ENCODE measurements around the gene SHROOM1. TPM values are rescaled to one million over a fixed set of nuclear protein-coding genes. Genes with fewer than 3 reads are reported as not detected.

SHROOM1 gene
- total and polyA plus RNA-seq, 10 donors: 1.1 to 26.1 (median 3.1) TPM

DNA sequence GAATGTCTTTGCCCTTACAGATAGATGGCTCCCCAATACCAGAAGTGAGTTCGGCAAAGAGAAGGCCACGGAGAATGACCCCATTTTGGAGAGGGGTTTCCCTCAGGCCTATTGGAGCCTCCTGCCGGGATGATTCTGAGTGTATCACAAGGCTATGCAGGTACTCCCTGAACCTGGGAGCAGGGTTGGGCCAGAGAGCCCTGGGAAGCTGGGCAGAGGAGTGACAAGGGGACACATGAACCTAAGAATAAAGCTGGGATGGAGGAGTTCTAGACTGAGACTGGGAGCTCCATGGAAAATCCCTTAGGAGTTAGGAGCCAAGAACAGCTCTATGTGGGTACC lies 43.5 kb upstream of the SHROOM1 start:
- no peak for DNase-seq
- 90 to 100% (median 96%) methylated on average over 3 of the region's 3 CpGs for WGBS, 5 donors
- intact Hi-C loops (cut with DNase I; ENCODE audit: low total_unique reads): no loop called here
- no peak for TF ChIP-seq POLR2A (IDR thresholded peaks at IDR 0.05)
- Histone ChIP-seq H3K36me3 (peaks cover 0 to 100% (median 37%) of the 10 kb centered on the region in 6 donors), H3K4me1 (no peaks in the 10 kb centered on the region), H3K4me3 (no peak overlapping the region), H3K9me3 (no peaks in the 10 kb centered on the region), H3K27ac (no peak overlapping the region), H3K27me3 (replicated peaks in 1 of 7) (no peaks in the 10 kb centered on the region)

DNA sequence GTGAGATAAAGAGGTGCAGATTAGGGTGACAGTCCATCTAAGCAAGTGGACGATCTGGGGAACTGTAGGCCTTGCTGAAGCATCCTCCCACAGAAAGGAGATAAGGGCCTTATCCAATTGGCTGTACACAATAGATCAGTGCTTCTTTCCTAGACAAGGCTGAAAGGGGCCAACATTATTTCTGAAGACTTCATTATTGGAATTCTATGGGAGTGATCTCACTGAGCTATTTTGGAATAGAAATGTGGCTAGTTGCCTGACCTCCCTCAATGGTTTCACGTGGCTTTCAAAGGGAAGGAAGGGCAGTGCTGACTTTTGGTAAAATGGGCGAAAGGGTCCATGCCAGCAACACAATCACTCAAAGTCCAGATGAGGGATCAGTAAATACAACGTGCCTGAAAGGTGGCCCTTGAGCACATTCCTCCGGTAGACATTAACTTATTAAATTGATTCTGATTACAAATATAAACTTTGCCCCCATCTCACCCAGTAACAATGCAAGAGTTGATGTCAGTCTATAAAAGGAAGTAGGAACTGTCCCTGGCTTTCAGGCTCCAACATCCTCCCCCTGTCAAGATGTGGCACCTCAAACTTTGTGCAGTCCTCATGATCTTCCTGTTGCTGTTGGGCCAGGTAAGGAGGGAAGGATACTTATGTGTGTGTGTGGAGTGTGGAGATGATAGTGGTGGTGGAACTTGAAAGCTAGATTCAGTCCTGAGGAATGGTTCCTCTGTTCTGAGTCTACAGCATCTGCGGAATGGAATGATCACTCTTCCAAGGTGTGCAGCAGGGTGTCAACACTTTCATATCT lies 42.9 kb upstream of the SHROOM1 start, which contains the start of gene LEAP2:
LEAP2 (plus strand) TSS at position 550 of the 811 bp plus-strand sequence; CDS start at position 577, 27 bp downstream.
- Histone ChIP-seq H3K4me1 (peaks cover 0 to 4% (median under 1%) of the 10 kb centered on the region in 6 donors), H3K9me3 (no peaks in the 10 kb centered on the region), H3K27me3 (replicated peaks in 1 of 7) (no peaks in the 10 kb centered on the region), H3K36me3 (peaks cover 1 to 100% (median 41%) of the 10 kb centered on the region in 6 donors), H3K4me3 (no peak within 1 kb of the TSS), H3K27ac (no peak within 1 kb of the TSS)
- intact Hi-C loops (cut with DNase I; ENCODE audit: low total_unique reads): no loop called here
- TF ChIP-seq POLR2A (IDR thresholded peaks at IDR 0.05) (no peak), POLR2AphosphoS5 (IDR thresholded peaks at IDR 0.05) (peak in 1 of 3 donors; percentile 62)
- TF ChIP-seq, protein P1, sequence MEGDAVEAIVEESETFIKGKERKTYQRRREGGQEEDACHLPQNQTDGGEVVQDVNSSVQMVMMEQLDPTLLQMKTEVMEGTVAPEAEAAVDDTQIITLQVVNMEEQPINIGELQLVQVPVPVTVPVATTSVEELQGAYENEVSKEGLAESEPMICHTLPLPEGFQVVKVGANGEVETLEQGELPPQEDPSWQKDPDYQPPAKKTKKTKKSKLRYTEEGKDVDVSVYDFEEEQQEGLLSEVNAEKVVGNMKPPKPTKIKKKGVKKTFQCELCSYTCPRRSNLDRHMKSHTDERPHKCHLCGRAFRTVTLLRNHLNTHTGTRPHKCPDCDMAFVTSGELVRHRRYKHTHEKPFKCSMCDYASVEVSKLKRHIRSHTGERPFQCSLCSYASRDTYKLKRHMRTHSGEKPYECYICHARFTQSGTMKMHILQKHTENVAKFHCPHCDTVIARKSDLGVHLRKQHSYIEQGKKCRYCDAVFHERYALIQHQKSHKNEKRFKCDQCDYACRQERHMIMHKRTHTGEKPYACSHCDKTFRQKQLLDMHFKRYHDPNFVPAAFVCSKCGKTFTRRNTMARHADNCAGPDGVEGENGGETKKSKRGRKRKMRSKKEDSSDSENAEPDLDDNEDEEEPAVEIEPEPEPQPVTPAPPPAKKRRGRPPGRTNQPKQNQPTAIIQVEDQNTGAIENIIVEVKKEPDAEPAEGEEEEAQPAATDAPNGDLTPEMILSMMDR (IDR thresholded peaks at IDR 0.05 in 8 of 11, conservative IDR thresholded peaks at IDR 0.05 in 3 of 11): no peak
- WGBS, 5 donors: 73 to 85% (median 76%) methylated on average over 6 of the region's 6 CpGs
- DNase-seq: no peak

DNA sequence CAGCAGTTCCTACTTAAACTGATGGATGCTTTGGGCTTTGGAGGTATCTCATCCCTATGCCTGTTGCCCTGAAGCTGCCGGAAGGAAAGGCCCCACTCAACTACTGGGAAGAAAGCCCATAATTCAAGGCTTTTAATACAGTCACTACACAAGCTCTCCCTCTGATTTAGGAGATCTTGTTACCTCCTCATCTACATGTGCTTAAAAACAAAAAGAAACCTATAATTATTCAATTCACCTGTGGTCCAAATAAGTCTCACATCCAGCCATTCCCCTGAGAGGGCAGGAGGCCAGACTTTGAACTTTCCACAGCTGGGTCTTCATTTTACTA lies 42.3 kb upstream of the SHROOM1 start:
- WGBS, 5 donors: 83 to 100% (median 93%) methylated on average over 1 of the region's 1 CpG
- Histone ChIP-seq H3K27ac (no peak overlapping the region), H3K27me3 (replicated peaks in 1 of 7) (no peaks in the 10 kb centered on the region), H3K36me3 (peaks cover 4 to 100% (median 39%) of the 10 kb centered on the region in 6 donors), H3K4me3 (no peak overlapping the region), H3K9me3 (no peaks in the 10 kb centered on the region), H3K4me1 (peaks cover 0 to 10% (median 6%) of the 10 kb centered on the region in 6 donors)
- DNase-seq: no peak
- intact Hi-C loops (cut with DNase I; ENCODE audit: low total_unique reads): no loop called here
- TF ChIP-seq POLR2AphosphoS5 (IDR thresholded peaks at IDR 0.05) (no peak), POLR2A (IDR thresholded peaks at IDR 0.05) (no peak)
- TF ChIP-seq, protein P1 (IDR thresholded peaks at IDR 0.05 in 8 of 11, conservative IDR thresholded peaks at IDR 0.05 in 3 of 11): no peak

DNA sequence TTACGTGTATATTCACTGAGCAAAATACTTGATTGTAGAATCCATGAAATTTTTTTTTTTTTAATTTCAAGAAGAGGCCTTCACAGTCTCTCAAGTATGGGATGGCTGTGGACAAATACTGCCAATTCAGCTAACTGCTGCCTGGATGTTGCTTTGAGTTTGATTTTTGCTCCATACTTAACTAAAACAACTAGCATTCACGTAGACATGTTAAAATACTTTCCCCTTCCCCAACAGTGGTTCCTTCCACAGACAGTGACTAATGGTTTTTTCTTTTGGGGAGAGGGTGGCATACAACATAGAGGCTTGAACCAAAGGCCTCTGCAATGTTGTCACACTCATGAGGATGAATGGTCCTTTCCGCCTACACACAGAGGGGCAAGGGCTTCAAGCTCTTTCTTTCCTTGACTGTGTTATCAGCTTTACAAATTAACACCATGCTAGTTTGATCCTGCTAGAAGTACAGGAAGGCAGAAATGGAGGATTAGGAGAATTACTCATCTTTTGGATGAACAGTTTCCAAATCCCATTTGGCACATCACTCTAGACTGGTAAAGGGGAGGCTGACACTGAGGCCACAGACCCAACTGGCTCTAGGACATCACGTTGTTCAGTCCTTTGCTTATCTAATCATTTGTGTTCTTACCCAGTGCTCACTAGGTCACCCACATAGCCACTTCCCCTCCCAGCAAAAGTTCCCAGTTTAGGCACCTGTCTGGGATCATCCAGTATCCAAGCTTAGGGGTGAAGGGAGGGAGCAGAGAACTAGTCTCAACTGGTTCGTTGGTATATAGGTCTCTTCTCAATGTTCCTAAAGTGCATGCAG lies 41.2 kb upstream of the SHROOM1 start:
- WGBS, 5 donors: 83 to 91% (median 87%) methylated on average over 5 of the region's 5 CpGs
- no peaks in the 10 kb centered on the region for H3K27me3 ChIP-seq (replicated peaks in 1 of 7)
- DNase-seq: no peak
- H3K9me3 ChIP-seq: no peaks in the 10 kb centered on the region
- H3K27ac ChIP-seq: no peak overlapping the region
- H3K4me3 ChIP-seq: no peak overlapping the region
- H3K4me1 ChIP-seq: peaks cover 0 to 21% (median 16%) of the 10 kb centered on the region in 6 donors
- TF ChIP-seq, protein P1 (IDR thresholded peaks at IDR 0.05 in 8 of 11, conservative IDR thresholded peaks at IDR 0.05 in 3 of 11): no peak
- no peak for TF ChIP-seq POLR2A (IDR thresholded peaks at IDR 0.05)
- TF ChIP-seq POLR2AphosphoS5 (IDR thresholded peaks at IDR 0.05): no peak
- intact Hi-C loops (cut with DNase I; ENCODE audit: low total_unique reads): no loop called here
- H3K36me3 ChIP-seq: peaks cover 4 to 92% (median 36%) of the 10 kb centered on the region in 6 donors
